HepG2 (cell line): Measurements from ENCODE around the gene NOXA1. TPM values are rescaled to one million over a fixed set of nuclear protein-coding genes. Genes with fewer than 3 reads are reported as not detected.

ENCODE experiments used
- AFF4 ChIP-seq: sonication (generic); formaldehyde crosslinking; IDR thresholded peaks from 2 replicates; pipeline ENCODE4 v1.4.0; 2020; ENCODE audit warnings: missing genetic modification reagents
- ATRX ChIP-seq: sonication (generic); formaldehyde crosslinking; IDR thresholded peaks from 2 replicates; pipeline ENCODE4 v1.4.0; 2020; ENCODE audit warnings: missing genetic modification reagents, borderline replicate concordance
- CBX1 ChIP-seq: IDR thresholded peaks from one replicate; pipeline ENCODE4 v1.6.1; 2016; ENCODE audit warnings: antibody characterized with exemption, low read depth
- KLF12 ChIP-seq: sonication (generic); formaldehyde crosslinking; IDR thresholded peaks from 2 replicates; pipeline ENCODE4 v1.4.0; 2020; ENCODE audit warnings: missing genetic modification reagents, borderline replicate concordance
- MIER2 ChIP-seq: IDR thresholded peaks from 2 replicates; pipeline ENCODE4 v1.6.1; 2016; ENCODE audit warnings: missing biosample characterization, missing genetic modification reagents
- NFATC3 ChIP-seq: sonication (generic); formaldehyde crosslinking; IDR thresholded peaks from 2 replicates; pipeline ENCODE4 v1.5.1; 2020; ENCODE audit warnings: mild to moderate bottlenecking, missing genetic modification reagents
- NFE2L1 ChIP-seq: sonication (generic); formaldehyde crosslinking; IDR thresholded peaks from 2 replicates; pipeline ENCODE4 v1.4.0; 2020; ENCODE audit warnings: missing genetic modification reagents, mild to moderate bottlenecking, borderline replicate concordance
- ZBTB38 ChIP-seq: sonication (generic); formaldehyde crosslinking; IDR thresholded peaks from 2 replicates; pipeline ENCODE4 v1.5.1; 2020; ENCODE audit warnings: mild to moderate bottlenecking, missing genetic modification reagents
- ZFY ChIP-seq: sonication (generic); formaldehyde crosslinking; IDR thresholded peaks from 2 replicates; pipeline ENCODE4 v1.4.0; 2020; ENCODE audit warnings: missing genetic modification reagents
- ZNF503 ChIP-seq: sonication (generic); formaldehyde crosslinking; IDR thresholded peaks from 2 replicates; pipeline ENCODE4 v1.4.0; 2020; ENCODE audit warnings: missing genetic modification reagents
- ZNF782 ChIP-seq: sonication (generic); formaldehyde crosslinking; IDR thresholded peaks from 2 replicates; pipeline ENCODE4 v1.4.0; 2020; ENCODE audit warnings: missing genetic modification reagents, mild to moderate bottlenecking, borderline replicate concordance
- polyA plus RNA-seq, 8 experiments: library from polyadenylated mRNA; depleted of rRNA in 3 of 8; stranded (reverse) in 7 of 8; unstranded in 1 of 8; fragments of >200 nt; fragmentation: Illumina TruSeq in 4 of 8; extraction: Trizol in 4 of 8; gene quantifications; 2 replicates each; pipeline versions ENCODE4 v1.2.1 to v1.2.3, GENCODE V29; 2011 to 2016; ENCODE audit warnings: low read depth in 4 of 8, missing spikeins in 1 of 8, mixed read lengths in 1 of 8; ENCODE audit not compliant: insufficient read depth in 1 of 8
- total RNA-seq, 5 experiments: library from RNA; depleted of rRNA; stranded (reverse); fragments of >200 nt; fragmentation: Illumina TruSeq; extraction: Trizol; gene quantifications; 2 replicates each; pipeline ENCODE4 v1.2.3, GENCODE V29; 2016; ENCODE audit warnings: low read depth in 1 of 5
- TF ChIP-seq, protein P1 (sequence below), 2 experiments: sonication (generic) in 1 of 2; formaldehyde crosslinking in 1 of 2; IDR thresholded peaks; 2 replicates each; pipeline versions ENCODE4 v1.5.1 to v1.6.1; 2011 to 2020; ENCODE audit warnings: borderline replicate concordance in 1 of 2, low read depth in 1 of 2, low read length in 1 of 2, mild to moderate bottlenecking in 1 of 2, missing genetic modification reagents in 1 of 2, moderate library complexity in 1 of 2
- TF ChIP-seq, protein P2 (sequence below): sonication (generic); formaldehyde crosslinking; IDR thresholded peaks from 2 replicates; pipeline ENCODE4 v1.4.0; 2020; ENCODE audit warnings: missing genetic modification reagents, borderline replicate concordance
- TF ChIP-seq, protein P3 (sequence below): sonication (generic); formaldehyde crosslinking; IDR thresholded peaks from 2 replicates; pipeline ENCODE4 v1.4.0; 2020; ENCODE audit warnings: mild to moderate bottlenecking, missing genetic modification reagents

NOXA1 gene
- total and polyA plus RNA-seq, 2 of the 13 experiments (the other 11 are each of a cell fraction or from before 2014, with no cell fraction given): 0.78 to 1.2 TPM

GRCh38 chr9:137441289-137441934 lies 18.2 kb downstream of the NOXA1 start, which contains the start of gene ENTPD8 (continued):
- TF ChIP-seq, protein P1, sequence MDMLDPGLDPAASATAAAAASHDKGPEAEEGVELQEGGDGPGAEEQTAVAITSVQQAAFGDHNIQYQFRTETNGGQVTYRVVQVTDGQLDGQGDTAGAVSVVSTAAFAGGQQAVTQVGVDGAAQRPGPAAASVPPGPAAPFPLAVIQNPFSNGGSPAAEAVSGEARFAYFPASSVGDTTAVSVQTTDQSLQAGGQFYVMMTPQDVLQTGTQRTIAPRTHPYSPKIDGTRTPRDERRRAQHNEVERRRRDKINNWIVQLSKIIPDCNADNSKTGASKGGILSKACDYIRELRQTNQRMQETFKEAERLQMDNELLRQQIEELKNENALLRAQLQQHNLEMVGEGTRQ (IDR thresholded peaks at IDR 0.05; ENCODE audit: low read depth, low read length): 0 out of 2 replicates have a peak, but pooled peaks have one; percentile 12
- TF ChIP-seq, protein P1 (CRISPR knock-in tag; IDR thresholded peaks at IDR 0.05; ENCODE audit: borderline replicate concordance): peak; percentile 49; the same call in 1 of the 2 replicates
- no peak for TF ChIP-seq NFE2L1 (CRISPR knock-in tag)
- TF ChIP-seq, protein P2, sequence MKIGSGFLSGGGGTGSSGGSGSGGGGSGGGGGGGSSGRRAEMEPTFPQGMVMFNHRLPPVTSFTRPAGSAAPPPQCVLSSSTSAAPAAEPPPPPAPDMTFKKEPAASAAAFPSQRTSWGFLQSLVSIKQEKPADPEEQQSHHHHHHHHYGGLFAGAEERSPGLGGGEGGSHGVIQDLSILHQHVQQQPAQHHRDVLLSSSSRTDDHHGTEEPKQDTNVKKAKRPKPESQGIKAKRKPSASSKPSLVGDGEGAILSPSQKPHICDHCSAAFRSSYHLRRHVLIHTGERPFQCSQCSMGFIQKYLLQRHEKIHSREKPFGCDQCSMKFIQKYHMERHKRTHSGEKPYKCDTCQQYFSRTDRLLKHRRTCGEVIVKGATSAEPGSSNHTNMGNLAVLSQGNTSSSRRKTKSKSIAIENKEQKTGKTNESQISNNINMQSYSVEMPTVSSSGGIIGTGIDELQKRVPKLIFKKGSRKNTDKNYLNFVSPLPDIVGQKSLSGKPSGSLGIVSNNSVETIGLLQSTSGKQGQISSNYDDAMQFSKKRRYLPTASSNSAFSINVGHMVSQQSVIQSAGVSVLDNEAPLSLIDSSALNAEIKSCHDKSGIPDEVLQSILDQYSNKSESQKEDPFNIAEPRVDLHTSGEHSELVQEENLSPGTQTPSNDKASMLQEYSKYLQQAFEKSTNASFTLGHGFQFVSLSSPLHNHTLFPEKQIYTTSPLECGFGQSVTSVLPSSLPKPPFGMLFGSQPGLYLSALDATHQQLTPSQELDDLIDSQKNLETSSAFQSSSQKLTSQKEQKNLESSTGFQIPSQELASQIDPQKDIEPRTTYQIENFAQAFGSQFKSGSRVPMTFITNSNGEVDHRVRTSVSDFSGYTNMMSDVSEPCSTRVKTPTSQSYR: peak; percentile 70; the same call in 1 of the 2 replicates
- TF ChIP-seq ZBTB38 (CRISPR knock-in tag): 0 out of 2 replicates have a peak, but pooled peaks have one; percentile 3
- no peak for TF ChIP-seq MIER2 (CRISPR knock-in tag)
- peak; percentile 84; the same call in 1 of the 2 replicates for TF ChIP-seq ZNF503
- no peak for TF ChIP-seq ZNF782 (CRISPR knock-in tag)
- TF ChIP-seq ATRX (CRISPR knock-in tag): no peak
- TF ChIP-seq ZFY (CRISPR knock-in tag): peak; percentile 72
- TF ChIP-seq, protein P3, sequence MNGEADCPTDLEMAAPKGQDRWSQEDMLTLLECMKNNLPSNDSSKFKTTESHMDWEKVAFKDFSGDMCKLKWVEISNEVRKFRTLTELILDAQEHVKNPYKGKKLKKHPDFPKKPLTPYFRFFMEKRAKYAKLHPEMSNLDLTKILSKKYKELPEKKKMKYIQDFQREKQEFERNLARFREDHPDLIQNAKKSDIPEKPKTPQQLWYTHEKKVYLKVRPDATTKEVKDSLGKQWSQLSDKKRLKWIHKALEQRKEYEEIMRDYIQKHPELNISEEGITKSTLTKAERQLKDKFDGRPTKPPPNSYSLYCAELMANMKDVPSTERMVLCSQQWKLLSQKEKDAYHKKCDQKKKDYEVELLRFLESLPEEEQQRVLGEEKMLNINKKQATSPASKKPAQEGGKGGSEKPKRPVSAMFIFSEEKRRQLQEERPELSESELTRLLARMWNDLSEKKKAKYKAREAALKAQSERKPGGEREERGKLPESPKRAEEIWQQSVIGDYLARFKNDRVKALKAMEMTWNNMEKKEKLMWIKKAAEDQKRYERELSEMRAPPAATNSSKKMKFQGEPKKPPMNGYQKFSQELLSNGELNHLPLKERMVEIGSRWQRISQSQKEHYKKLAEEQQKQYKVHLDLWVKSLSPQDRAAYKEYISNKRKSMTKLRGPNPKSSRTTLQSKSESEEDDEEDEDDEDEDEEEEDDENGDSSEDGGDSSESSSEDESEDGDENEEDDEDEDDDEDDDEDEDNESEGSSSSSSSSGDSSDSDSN (CRISPR knock-in tag): 0 out of 2 replicates have a peak, but pooled peaks have one; percentile 31
- no peak for TF ChIP-seq AFF4 (CRISPR knock-in tag)
- no peak for TF ChIP-seq NFATC3 (CRISPR knock-in tag)
- peak; percentile 49 for TF ChIP-seq CBX1
- peak; percentile 85 for TF ChIP-seq KLF12
